Measurements from ENCODE around the gene KLHDC7B. TPM values are rescaled to one million over a fixed set of nuclear protein-coding genes. Genes with fewer than 3 reads are reported as not detected.

Gene KLHDC7B
- total RNA-seq (1 to 10 TPM; 5.7 to 6.2 TPM), polyA plus RNA-seq (1 to 10 TPM; 5.3 to 7.9 (median 6.5) TPM), total RNA-seq (0.49 to 5.4 (median 3.4) reads per million in 6 experiments)

GRCh38 chr22:50545522-50546325 is at the start of gene KLHDC7B:
TSS of gene KLHDC7B (plus strand) at chr22:50545899. CDS start at chr22:50546244, 345 bp downstream.
- ATAC-seq = peak; percentile 10 to 33

GRCh38 chr22:50497093-50497492 is 48.6 kb upstream of the KLHDC7B start:
- no peak overlapping the region for H3K4me3 Mint-ChIP-seq
- H3K27me3 Mint-ChIP-seq = no peaks in the 10 kb centered on the region
- POLR2A ChIA-PET = interaction anchor here (0.5 to 2.2 kb wide), 6 partner anchors 8 to 70 kb away, joined by 3 to 9 read pairs (median 4); partner anchors contain the start of gene SCO2
- peaks cover 0 to 2% (median 0%) of the 10 kb centered on the region in 3 donors for H3K36me3 Mint-ChIP-seq
- H3K4me1 Mint-ChIP-seq = peaks cover 0 to 13% (median 5%) of the 10 kb centered on the region in 4 donors
- DNase-seq (no peak), ATAC-seq (no peak)
- H3K9me3 Mint-ChIP-seq = no peaks in the 10 kb centered on the region
- H3K27ac Mint-ChIP-seq = peak overlapping the region in 3 of 10 donors; percentile 34 to 90 (median 54)

More at GRCh38 chr22:50545522-50546325, at the start of gene KLHDC7B:
- Mint-ChIP-seq H3K9me3 (no peaks in the 10 kb centered on the region), H3K27me3 (no peaks in the 10 kb centered on the region), H3K4me3 (peak within 1 kb of the TSS; percentile 16 to 75 (median 66)), H3K27ac (peak within 1 kb of the TSS; percentile 31 to 93 (median 78)), H3K4me1 (peaks cover 18 to 66% (median 40%) of the 10 kb centered on the region in 4 donors), H3K36me3 (no peaks in the 10 kb centered on the region)
- POLR2A ChIA-PET = interaction anchor here (0.6 to 3.1 kb wide), 6 partner anchors 13 to 122 kb away, joined by 3 to 15 read pairs (median 6); partner anchors contain the start of genes SCO2 and TYMP
- no peak for DNase-seq

GRCh38 chr22:50498322-50498890 is 47.3 kb upstream of the KLHDC7B start:
- ATAC-seq (peak; percentile 95 to 98), DNase-seq (peak; percentile 40 to 86 (median 68))
- Mint-ChIP-seq H3K27me3 (no peaks in the 10 kb centered on the region), H3K9me3 (no peaks in the 10 kb centered on the region), H3K4me1 (peaks cover 0 to 13% (median 5%) of the 10 kb centered on the region in 4 donors), H3K4me3 (no peak overlapping the region), H3K27ac (no peak overlapping the region), H3K36me3 (peaks cover 0 to 2% (median 0%) of the 10 kb centered on the region in 3 donors)
- POLR2A ChIA-PET = interaction anchor here (0.6 to 1.9 kb wide), 13 partner anchors 9 to 258 kb away, joined by 3 to 9 read pairs (median 5); partner anchors contain the start of genes ARSA, LMF2, NCAPH2 and SCO2

GRCh38 chr22:50500452-50500851 is 45.2 kb upstream of the KLHDC7B start:
- H3K27me3 Mint-ChIP-seq = no peaks in the 10 kb centered on the region
- peaks cover 0 to 5% (median 0%) of the 10 kb centered on the region in 3 donors for H3K36me3 Mint-ChIP-seq
- H3K27ac Mint-ChIP-seq = no peak overlapping the region
- ATAC-seq = no peak
- POLR2A ChIA-PET = no interaction called here
- peaks cover 0 to 13% (median 5%) of the 10 kb centered on the region in 4 donors for H3K4me1 Mint-ChIP-seq
- no peaks in the 10 kb centered on the region for H3K9me3 Mint-ChIP-seq
- no peak overlapping the region for H3K4me3 Mint-ChIP-seq
- DNase-seq = no peak

GRCh38 chr22:50502096-50502495 is 43.6 kb upstream of the KLHDC7B start:
- H3K36me3 Mint-ChIP-seq = peaks cover 0 to 5% (median 0%) of the 10 kb centered on the region in 3 donors
- H3K4me3 Mint-ChIP-seq = no peak overlapping the region
- peaks cover 0 to 13% (median 6%) of the 10 kb centered on the region in 4 donors for H3K4me1 Mint-ChIP-seq
- no peak for DNase-seq
- ATAC-seq = no peak
- H3K27ac Mint-ChIP-seq = no peak overlapping the region
- H3K27me3 Mint-ChIP-seq = no peaks in the 10 kb centered on the region
- no peaks in the 10 kb centered on the region for H3K9me3 Mint-ChIP-seq
- POLR2A ChIA-PET = interaction anchor here (1.7 kb wide), 1 partner anchor 23 kb away, joined by 5 read pairs; the partner anchor contains the start of gene SCO2

GRCh38 chr22:50502628-50503474 is 42.8 kb upstream of the KLHDC7B start:
- no peaks in the 10 kb centered on the region for H3K9me3 Mint-ChIP-seq
- H3K27me3 Mint-ChIP-seq = no peaks in the 10 kb centered on the region
- DNase-seq (no peak), ATAC-seq (no peak)
- H3K27ac Mint-ChIP-seq = no peak overlapping the region
- POLR2A ChIA-PET = interaction anchor here (0.6 to 1.7 kb wide), 3 partner anchors 23 to 674 kb away, joined by 3 to 5 read pairs (median 3); partner anchors contain the start of gene SCO2
- H3K4me1 Mint-ChIP-seq = peaks cover 2 to 11% (median 9%) of the 10 kb centered on the region in 4 donors
- peaks cover 0 to 5% (median 0%) of the 10 kb centered on the region in 3 donors for H3K36me3 Mint-ChIP-seq
- H3K4me3 Mint-ChIP-seq = no peak overlapping the region

- Mint-ChIP-seq H3K4me1 (peaks cover 2 to 10% (median 6%) of the 10 kb centered on the region in 4 donors), H3K36me3 (peaks cover 0 to 5% (median 0%) of the 10 kb centered on the region in 3 donors), H3K27ac (no peak overlapping the region), H3K4me3 (no peak overlapping the region), H3K27me3 (no peaks in the 10 kb centered on the region), H3K9me3 (no peaks in the 10 kb centered on the region)
- no peak for ATAC-seq
- POLR2A ChIA-PET = interaction anchor here (0.6 to 1.7 kb wide), 3 partner anchors 22 to 675 kb away, joined by 3 to 5 read pairs (median 3); partner anchors contain the start of gene SCO2
- DNase-seq = no peak
Measured at GRCh38 chr22:50503475-50504145, 42.1 kb upstream of the KLHDC7B start.

- POLR2A ChIA-PET = interaction anchor here (0.6 to 7.9 kb wide), 5 partner anchors 8 to 60 kb away, joined by 3 to 128 read pairs (median 4); partner anchors contain the start of gene SCO2
- DNase-seq = no peak
Measured at GRCh38 chr22:50504369-50505211, 41.1 kb upstream of the KLHDC7B start.

GRCh38 chr22:50505276-50505775 is 40.4 kb upstream of the KLHDC7B start:
- H3K4me1 Mint-ChIP-seq = peaks cover 2 to 19% (median 15%) of the 10 kb centered on the region in 4 donors
- POLR2A ChIA-PET = interaction anchor here (0.6 to 7.9 kb wide), 6 partner anchors 8 to 61 kb away, joined by 3 to 128 read pairs (median 4); partner anchors contain the start of gene SCO2
- H3K27me3 Mint-ChIP-seq = no peaks in the 10 kb centered on the region
- DNase-seq = no peak
- peaks cover 0 to 5% (median 0%) of the 10 kb centered on the region in 3 donors for H3K36me3 Mint-ChIP-seq
- ATAC-seq = no peak
- H3K9me3 Mint-ChIP-seq = no peaks in the 10 kb centered on the region
- H3K4me3 Mint-ChIP-seq = peak overlapping the region in 5 of 10 donors; percentile 10 to 94 (median 23)
- H3K27ac Mint-ChIP-seq = peak overlapping the region in 1 of 10 donors; percentile 29

More at GRCh38 chr22:50504369-50505211, 41.1 kb upstream of the KLHDC7B start:
- no peak overlapping the region for H3K4me3 Mint-ChIP-seq
- ATAC-seq = no peak
- H3K36me3 Mint-ChIP-seq = peaks cover 0 to 5% (median 0%) of the 10 kb centered on the region in 3 donors
- H3K27ac Mint-ChIP-seq = no peak overlapping the region
- no peaks in the 10 kb centered on the region for H3K27me3 Mint-ChIP-seq
- peaks cover 2 to 19% (median 14%) of the 10 kb centered on the region in 4 donors for H3K4me1 Mint-ChIP-seq
- no peaks in the 10 kb centered on the region for H3K9me3 Mint-ChIP-seq

All from naive thymus-derived CD8-positive, alpha-beta T cell (primary cell).